Measurements from ENCODE around the gene PRELID3B.

PRELID3B gene

DNA sequence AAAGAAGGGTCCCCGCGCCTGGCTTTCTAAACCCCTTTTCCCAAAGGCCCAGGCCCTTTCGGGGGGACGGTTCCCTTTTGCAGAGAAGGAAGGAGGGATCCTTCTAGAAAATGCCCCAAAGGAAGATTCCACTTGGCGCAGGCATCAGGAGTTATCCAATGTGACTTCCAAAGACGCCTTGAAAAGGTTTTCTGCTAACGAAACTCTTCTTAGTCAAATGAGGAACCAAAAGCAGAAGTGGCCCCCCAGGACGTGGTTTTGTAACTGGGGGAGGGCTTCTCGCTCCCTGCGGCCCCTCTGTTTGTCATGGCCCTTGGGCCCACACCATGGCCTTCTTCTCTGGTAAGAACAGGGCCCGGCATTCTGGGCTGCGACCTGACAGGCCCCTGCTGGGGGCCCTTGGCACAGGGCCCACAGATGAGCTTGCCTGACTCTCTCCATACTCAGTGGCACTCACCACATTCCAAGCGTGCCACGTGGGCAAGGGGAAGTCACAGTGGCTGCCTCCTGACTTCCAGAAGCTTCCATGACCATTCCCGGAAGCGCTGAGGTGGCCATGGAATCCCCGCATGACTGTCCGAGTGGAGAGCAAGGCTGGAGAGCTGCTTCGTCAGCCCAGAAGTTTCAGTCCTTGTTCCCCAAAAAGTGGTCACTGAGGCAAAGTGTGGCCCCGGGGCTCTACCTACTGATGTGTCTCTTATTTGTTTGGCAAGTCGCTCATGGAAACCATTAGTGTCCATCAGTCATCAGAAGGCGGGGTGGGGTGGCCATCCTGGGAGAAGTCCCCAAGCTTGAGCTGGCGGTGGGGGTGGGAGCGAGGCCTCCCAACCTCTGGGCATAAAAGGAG lies 34.7 kb downstream of the PRELID3B start:
- no peak for DNase-seq

- peak in 1 of 2 experiments; percentile 21 for DNase-seq
These were observed 35.5 kb downstream of the PRELID3B start, which contains the start of gene CTSZ for GRCh38 chr20:59006864-59007664. Gene CTSZ (minus strand): TSS chr20:59007254. CDS start chr20:59007128, 126 bp downstream.

DNA sequence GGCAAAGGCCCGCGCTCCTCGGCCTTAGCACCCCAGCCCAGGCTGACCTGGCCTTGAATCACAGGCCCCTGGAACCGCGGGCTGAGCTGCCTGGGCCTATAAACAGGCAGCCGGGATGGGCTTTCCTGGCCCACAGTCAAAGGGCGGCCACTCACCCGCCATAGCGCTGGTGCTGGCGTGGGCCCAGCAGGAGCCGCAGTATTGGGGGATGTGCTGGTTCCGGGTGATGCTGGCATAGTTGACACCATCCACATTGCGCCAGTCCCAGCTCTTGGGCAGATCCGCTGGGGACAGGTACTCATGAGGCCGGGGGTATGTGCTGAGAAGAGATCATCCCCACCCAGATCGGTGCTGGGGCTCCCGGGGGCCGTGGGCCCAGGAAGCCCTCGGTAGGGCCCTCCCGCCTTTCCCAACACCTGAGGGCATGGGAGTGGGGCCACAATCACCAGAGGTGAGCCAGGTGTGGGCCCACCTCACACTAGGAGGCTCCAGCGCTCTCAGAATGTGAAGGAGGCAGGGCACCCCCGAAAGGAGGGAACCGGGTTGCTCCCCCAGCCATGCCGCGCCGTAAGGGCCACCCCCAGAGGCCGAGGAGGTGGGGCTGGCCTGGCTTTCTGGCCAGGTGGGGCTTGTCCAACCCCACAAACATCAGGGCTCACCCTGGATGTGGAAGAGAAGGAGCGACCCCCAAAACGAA lies 36.3 kb downstream of the PRELID3B start:
- no peak for DNase-seq

DNA sequence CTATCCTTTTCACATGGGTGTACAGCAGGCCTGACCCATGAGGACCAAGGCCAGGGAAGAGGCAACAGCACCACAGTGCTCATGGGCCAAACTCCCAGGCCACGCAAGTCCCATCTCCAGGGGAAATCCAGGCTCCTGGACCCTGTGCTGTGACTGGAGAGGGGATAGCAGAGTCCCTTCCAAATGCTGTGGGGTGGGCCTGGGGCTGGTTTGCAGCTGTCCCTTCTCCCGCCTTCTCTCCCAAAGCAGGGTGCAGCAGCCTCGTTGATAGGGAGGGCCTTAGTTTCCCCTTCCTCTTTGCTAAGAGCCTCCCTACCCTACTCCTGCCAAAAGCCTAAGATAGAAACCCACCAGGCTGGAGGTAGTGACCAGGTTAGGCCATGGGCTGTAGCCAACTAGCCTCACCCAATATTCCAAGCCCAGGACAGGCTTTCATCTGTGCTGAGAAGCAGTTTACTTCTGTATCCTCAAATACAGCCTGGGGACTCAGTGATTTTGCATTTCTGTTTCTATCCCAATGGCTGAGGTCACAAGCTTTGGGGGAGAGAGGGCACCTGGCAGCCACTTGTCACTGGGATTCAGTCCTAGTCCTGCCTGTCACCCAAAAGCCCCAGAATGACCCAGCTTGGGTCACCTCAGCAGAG lies 36.9 kb downstream of the PRELID3B start:
- DNase-seq, result no peak

GRCh38 chr20:59004763-59005522 lies 37.6 kb downstream of the PRELID3B start:
- DNase-seq, result no peak

DNA sequence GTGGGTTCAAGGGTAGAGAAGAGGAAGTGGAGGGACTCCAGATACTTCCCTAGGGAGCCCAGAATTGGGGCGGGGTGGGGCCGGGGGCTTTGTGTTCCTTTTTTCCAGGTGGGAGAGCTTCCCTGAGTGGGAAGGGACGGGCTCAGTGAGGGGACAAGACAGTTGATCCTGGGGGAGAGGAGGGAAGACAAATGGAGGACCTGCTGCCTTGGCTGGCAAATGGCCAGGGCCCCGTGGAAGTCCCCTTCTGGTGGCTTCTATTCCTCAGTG lies 38.2 kb downstream of the PRELID3B start:
- peak in 1 of 2 experiments; percentile 41 for DNase-seq

DNA sequence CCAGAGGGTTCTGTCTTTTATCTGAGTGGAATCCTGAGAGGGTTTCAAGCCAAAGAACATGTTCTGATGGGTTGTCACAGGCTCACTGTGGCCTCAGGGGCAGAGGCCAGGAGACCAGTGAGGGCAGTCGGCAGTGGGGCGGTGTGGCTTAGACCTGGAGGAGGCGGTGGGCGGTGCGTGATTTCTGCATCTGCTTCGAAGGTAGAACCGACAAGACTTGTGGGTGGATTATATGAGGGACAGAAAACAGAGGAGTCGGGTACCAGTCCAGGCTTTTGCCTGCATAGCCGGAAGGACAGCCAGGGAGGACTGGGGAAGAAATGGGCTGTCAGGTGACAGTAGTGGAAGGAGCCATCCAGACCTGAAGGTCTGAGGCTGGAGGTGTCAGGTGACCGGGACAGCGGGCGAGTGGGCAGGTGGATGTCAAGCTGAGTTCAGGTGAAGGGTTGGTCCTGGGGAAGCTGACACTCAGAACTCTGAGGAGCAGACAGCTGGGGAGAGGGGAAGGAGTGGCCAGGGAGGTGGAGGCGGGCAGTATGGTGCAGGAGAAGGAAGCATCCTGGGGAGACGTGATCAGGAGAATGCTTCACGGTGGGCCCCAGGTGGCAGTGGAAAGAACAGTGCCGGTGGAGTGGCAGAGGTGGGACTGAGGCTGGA lies 38.6 kb downstream of the PRELID3B start:
- DNase-seq, result no peak

GRCh38 chr20:59002874-59003399 lies 39.6 kb downstream of the PRELID3B start:
- no peak for DNase-seq

DNA sequence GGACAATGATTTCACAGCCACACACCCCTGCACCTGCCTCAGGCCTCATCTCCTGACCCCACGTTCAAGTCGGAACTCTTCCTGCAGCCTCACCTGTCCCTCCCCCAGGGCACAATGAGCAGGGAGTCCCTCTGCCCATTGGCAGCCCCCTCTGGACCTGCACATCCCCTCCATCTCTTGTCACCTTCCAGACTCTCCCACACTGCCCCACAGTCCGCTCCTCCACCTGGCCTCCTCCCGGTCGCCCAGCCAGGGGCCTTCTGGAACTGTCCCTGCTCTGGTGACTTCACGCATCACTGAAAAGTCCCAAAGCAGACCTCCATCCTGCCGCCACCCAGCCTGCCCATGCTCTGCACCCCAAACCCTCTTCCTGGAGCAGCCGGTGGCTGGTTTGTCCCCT lies 40.2 kb downstream of the PRELID3B start:
- no peak for DNase-seq

DNA sequence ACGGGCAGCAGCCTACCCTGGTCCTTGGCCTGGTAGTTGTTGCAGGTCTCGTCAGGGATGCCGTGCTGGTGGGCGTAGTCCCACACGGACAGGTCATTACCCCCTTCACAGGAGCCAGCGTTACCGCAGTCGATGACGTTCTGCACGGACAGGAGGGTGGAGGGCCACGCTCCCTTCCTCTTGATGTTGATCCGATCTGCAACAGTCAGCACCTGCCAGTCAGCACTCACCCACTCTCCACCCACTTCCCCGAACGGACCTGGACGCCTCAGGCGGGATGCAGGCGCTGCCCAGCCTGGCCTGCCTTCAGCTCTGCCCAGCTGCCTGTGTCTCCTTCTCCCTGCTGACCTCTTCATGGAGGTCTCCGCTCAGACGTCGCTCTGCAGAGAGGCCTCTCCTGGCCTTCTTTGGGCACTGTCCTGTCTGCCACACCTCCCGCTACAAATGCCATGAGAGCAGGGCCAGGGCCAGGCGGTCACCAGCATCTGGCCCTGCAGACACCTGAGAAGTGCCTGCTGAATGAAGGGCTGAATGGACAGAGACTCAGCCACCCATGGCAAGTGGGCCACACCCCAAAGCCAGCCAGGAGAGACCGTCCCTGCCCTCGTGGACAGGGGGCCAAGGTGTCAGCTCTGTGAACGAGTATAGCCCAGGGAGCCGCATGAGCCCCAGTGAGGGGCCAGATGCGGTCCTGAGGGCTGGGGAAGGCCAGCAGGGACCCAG lies 41.0 kb downstream of the PRELID3B start:
- DNase-seq, result no peak

DNA sequence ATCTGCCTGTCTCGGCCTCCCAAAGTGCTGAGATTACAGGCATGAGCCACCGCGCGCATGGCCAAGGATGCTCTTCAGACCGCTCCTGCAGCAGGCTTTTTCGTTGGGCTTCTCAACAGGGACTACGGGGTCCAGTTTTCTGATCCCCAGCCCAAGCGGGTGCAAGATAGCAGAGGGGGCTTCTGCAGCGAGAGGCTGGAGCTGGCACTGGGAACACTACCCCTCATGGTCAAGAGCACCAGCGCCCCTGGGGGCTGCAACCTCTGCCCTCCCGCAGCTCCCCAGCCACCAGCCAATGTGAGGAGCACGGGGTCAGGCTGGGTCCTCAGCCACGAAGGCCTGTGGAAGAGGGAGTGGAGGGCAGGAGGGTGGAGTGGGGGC lies 41.5 kb downstream of the PRELID3B start:
- no peak for DNase-seq

DNA sequence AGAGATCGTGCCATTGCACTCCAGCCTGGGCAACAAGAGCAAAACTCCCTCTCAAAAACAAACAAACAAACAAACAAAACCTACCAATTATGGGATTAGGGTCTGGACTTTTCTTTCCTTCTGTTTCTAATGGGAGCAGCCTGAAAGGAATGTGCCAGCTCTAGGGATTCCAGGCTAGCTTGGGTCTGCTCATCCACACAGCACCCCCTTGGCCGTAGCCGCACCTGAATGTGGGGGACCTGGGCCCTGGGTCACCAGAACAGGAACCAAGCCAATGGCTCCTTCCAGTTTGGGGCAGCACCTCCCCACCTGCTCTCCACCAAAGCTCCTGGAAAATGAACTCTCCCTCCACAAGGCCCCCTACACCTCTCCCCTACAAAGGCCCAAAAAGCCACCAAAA lies 42.3 kb downstream of the PRELID3B start:
- DNase-seq, result no peak

- DNase-seq, result no peak
These were observed 43.9 kb downstream of the PRELID3B start for GRCh38 chr20:58998656-58999055.

- no peak for DNase-seq
These were observed 45.3 kb downstream of the PRELID3B start for GRCh38 chr20:58997141-58997770.

DNA sequence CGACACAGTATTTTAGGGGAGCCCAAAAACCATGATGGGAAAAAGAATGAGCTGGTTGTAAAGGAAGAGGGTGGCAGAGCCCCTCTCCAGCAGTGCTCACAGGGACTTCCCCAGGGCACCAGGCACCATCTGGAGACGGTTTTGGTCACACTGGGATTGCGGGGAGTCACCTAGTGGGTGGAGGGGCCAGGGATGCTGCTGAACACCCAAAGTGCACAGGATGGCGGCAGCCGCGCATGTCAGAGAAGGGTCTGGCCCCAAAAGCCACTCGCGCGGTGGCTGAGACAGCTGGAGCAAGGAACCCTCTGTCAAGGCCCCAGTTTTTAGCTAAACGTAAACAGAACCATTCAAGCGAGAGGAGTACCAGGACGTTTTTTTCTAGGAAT lies 46.4 kb downstream of the PRELID3B start:
- DNase-seq, result no peak

DNA sequence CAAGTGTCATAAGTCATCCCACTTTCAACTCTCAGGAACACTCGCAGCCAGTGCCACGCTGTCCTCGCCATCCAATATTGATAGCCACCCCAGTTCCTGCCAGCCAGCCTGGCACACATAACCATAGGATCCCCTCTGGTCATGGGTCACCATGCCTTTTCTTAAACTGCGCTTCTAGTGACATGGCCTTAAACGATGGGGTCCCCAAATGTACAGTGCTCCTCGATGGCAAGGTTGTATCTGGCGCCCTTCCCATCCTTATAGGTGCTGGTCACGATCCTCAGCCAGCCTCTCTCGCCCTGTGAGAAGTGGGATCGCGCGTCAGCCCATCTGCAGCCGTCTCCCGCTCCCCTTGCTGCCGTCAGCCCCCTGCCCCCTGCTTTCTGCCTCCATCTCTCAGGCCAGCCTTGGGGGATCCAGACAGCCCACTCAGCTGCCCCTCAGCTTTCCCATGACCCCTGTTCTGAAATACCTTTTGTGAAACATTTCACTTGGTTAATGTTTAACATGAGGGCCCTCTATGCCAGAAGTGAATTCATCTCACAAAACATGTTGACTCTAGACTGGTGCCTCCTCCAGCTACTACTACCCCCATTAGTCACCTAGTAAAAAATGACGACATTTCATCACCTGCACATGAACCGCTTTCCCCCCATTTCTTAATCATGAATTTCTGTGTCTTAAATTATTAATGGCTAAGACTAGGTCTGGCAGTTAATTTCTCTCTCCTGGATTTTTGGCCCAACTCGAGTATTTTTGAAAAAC lies 46.9 kb downstream of the PRELID3B start:
- DNase-seq, result no peak

GRCh38 chr20:58994390-58995159 lies 48.0 kb downstream of the PRELID3B start:
- DNase-seq, result no peak

DNA sequence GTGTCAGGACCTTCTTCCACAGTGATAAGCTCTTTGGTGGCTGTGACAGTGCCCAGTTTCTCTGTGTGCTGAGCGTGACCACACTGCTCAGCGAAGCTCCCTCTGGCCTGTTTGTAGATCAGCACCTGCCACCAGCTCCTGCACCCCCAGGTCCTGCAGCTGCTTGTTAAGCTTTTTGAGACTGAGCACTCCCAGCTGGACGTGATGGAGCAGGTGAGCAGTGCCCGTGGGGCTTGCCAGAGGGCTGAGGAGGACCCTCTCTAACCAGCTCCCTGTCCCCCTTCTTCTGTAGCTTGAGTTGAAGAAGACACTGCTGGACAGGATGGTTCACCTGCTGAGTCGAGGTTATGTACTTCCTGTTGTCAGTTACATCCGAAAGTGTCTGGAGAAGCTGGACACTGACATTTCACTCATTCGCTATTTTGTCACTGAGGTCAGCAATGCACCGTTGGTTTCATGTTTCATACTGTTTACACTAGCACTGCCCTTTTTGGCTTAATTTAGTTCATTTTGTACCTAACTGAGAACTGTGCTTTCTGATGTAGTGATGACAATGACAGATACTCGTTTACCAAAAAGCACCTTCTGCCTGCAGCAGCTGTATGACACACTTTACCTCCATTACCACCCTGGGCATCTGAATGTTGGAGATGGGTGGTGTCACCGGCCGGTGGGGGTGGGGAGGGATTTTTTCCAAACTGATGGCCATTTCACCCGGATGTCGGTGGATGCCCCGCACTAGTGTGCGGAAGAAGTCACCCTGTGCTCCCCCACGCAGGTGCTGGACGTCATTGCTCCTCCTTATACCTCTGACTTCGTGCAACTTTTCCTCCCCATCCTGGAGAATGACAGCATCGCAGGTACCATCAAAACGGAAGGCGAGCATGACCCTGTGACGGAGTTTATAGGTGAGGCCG lies 49.0 kb downstream of the PRELID3B start:
- DNase-seq, result no peak
